ENCODE results near the gene SEM1. TPM values are rescaled to one million over a fixed set of nuclear protein-coding genes. Genes with fewer than 3 reads are reported as not detected.

The SEM1 gene
- polyA plus RNA-seq, 1 donor from 2014 or later = 49.2 TPM

GRCh38 chr7:96675548-96675947 lies 34.1 kb downstream of the SEM1 start:
- Histone ChIP-seq H4K20me1 (ENCODE audit: insufficient read depth) (no peaks in the 10 kb centered on the region), H2AFZ (ENCODE audit: low read depth, low read length) (no peak overlapping the region), H3K4me3 (ENCODE audit: low read length) (no peak overlapping the region), H3K9ac (ENCODE audit: low read length) (no peak overlapping the region), H3K27ac (ENCODE audit: low read length) (peak overlapping the region; percentile 36), H3K9me3 (ENCODE audit: low read length) (no peaks in the 10 kb centered on the region), H3F3A (ENCODE audit: insufficient read depth, low read length, poor library complexity, severe bottlenecking) (no peaks in the 10 kb centered on the region), H3K79me2 (replicated peaks; ENCODE audit: insufficient read depth, low read length) (no peaks in the 10 kb centered on the region), H3K4me2 (ENCODE audit: low read length) (no peak overlapping the region), H3K36me3 (ENCODE audit: insufficient read depth, low read length) (no peaks in the 10 kb centered on the region), H3K9me2 (ENCODE audit: insufficient read depth, low read length) (no peaks in the 10 kb centered on the region), H3K27me3 (ENCODE audit: insufficient read depth, low read depth, low read length) (no peaks in the 10 kb centered on the region)
- TF ChIP-seq POLR2AphosphoS5 (IDR thresholded peaks at IDR 0.05) = no peak
- no peak for TF ChIP-seq RAD21 (conservative IDR thresholded peaks at IDR 0.05)
- TF ChIP-seq EP300 (conservative IDR thresholded peaks at IDR 0.05; ENCODE audit: poor library complexity, severe bottlenecking) = no peak
- no peak for TF ChIP-seq EZH2 (IDR thresholded peaks at IDR 0.05; ENCODE audit: borderline replicate concordance, insufficient read depth, low read length, poor library complexity, severe bottlenecking)
- TF ChIP-seq MXI1 (conservative IDR thresholded peaks at IDR 0.05; ENCODE audit: poor library complexity, severe bottlenecking) = no peak
- no peak for TF ChIP-seq SMC3 (conservative IDR thresholded peaks at IDR 0.05; ENCODE audit: poor library complexity)

- H4K20me1 ChIP-seq (ENCODE audit: insufficient read depth) = no peaks in the 10 kb centered on the region
- no peaks in the 10 kb centered on the region for H3F3A ChIP-seq (ENCODE audit: insufficient read depth, low read length, poor library complexity, severe bottlenecking)
- H3K9ac ChIP-seq (ENCODE audit: low read length) = no peak overlapping the region
- no peaks in the 10 kb centered on the region for H3K79me2 ChIP-seq (replicated peaks; ENCODE audit: insufficient read depth, low read length)
- H3K4me2 ChIP-seq (ENCODE audit: low read length) = no peak overlapping the region
- H3K9me3 ChIP-seq (ENCODE audit: low read length) = no peaks in the 10 kb centered on the region
- H3K4me3 ChIP-seq (ENCODE audit: low read length) = no peak overlapping the region
- H3K9me2 ChIP-seq (ENCODE audit: insufficient read depth, low read length) = no peaks in the 10 kb centered on the region
- no peaks in the 10 kb centered on the region for H3K36me3 ChIP-seq (ENCODE audit: insufficient read depth, low read length)
- H3K27me3 ChIP-seq (ENCODE audit: insufficient read depth, low read depth, low read length) = no peaks in the 10 kb centered on the region
- TF ChIP-seq TAF1 (IDR thresholded peaks at IDR 0.05; ENCODE audit: low read depth) (no peak), POLR2AphosphoS5 (IDR thresholded peaks at IDR 0.05) (no peak), SMC3 (conservative IDR thresholded peaks at IDR 0.05; ENCODE audit: poor library complexity) (no peak), RAD21 (conservative IDR thresholded peaks at IDR 0.05) (no peak), CTCF (IDR thresholded peaks at IDR 0.05; ENCODE audit: poor library complexity, severe bottlenecking) (no peak)
- H2AFZ ChIP-seq (ENCODE audit: low read depth, low read length) = no peak overlapping the region
- peak overlapping the region; percentile 41 for H3K27ac ChIP-seq (ENCODE audit: low read length)
These were observed 35.1 kb downstream of the SEM1 start for GRCh38 chr7:96674565-96674964.

- H3F3A ChIP-seq (ENCODE audit: insufficient read depth, low read length, poor library complexity, severe bottlenecking) = no peaks in the 10 kb centered on the region
- H2AFZ ChIP-seq (ENCODE audit: low read depth, low read length) = no peak overlapping the region
- H3K36me3 ChIP-seq (ENCODE audit: insufficient read depth, low read length) = no peaks in the 10 kb centered on the region
- no peaks in the 10 kb centered on the region for H3K79me2 ChIP-seq (replicated peaks; ENCODE audit: insufficient read depth, low read length)
- H4K20me1 ChIP-seq (ENCODE audit: insufficient read depth) = no peaks in the 10 kb centered on the region
- no peaks in the 10 kb centered on the region for H3K27me3 ChIP-seq (ENCODE audit: insufficient read depth, low read depth, low read length)
- H3K9ac ChIP-seq (ENCODE audit: low read length) = no peak overlapping the region
- TF ChIP-seq SMC3 (conservative IDR thresholded peaks at IDR 0.05; ENCODE audit: poor library complexity) (no peak), CTCF (IDR thresholded peaks at IDR 0.05; ENCODE audit: poor library complexity, severe bottlenecking) (no peak)
- H3K9me3 ChIP-seq (ENCODE audit: low read length) = no peaks in the 10 kb centered on the region
- H3K4me3 ChIP-seq (ENCODE audit: low read length) = no peak overlapping the region
- H3K9me2 ChIP-seq (ENCODE audit: insufficient read depth, low read length) = no peaks in the 10 kb centered on the region
- H3K4me2 ChIP-seq (ENCODE audit: low read length) = no peak overlapping the region
- H3K27ac ChIP-seq (ENCODE audit: low read length) = no peak overlapping the region
These were observed 37.8 kb downstream of the SEM1 start for GRCh38 chr7:96671854-96672253.

Measured in neural cell (in vitro differentiated cells).